ENCODE results near the gene FOXK2. TPM values are rescaled to one million over a fixed set of nuclear protein-coding genes. Genes with fewer than 3 reads are reported as not detected.

FOXK2 gene
- total RNA-seq, 1 donor from 2014 or later, result 76.6 TPM

DNA sequence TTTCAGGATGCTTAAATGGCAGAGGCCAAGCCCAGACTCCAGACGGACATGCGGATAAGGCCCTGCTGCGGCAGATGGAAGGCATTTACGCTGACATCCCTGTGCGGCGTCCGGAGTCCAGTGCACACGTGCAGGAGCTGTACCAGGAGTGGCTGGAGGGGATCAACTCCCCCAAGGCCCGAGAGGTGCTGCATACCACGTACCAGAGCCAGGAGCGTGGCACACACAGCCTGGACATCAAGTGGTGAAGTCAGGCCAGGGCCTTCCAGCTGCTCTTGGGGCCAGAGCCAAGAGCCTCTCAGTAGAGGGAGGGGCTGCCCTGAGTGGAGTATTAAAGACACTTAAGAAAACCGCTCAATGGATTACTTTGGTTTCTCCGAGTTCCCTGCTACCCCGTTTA, 31.6 kb upstream of the FOXK2 start:
- TF ChIP-seq, protein P1, sequence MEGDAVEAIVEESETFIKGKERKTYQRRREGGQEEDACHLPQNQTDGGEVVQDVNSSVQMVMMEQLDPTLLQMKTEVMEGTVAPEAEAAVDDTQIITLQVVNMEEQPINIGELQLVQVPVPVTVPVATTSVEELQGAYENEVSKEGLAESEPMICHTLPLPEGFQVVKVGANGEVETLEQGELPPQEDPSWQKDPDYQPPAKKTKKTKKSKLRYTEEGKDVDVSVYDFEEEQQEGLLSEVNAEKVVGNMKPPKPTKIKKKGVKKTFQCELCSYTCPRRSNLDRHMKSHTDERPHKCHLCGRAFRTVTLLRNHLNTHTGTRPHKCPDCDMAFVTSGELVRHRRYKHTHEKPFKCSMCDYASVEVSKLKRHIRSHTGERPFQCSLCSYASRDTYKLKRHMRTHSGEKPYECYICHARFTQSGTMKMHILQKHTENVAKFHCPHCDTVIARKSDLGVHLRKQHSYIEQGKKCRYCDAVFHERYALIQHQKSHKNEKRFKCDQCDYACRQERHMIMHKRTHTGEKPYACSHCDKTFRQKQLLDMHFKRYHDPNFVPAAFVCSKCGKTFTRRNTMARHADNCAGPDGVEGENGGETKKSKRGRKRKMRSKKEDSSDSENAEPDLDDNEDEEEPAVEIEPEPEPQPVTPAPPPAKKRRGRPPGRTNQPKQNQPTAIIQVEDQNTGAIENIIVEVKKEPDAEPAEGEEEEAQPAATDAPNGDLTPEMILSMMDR (IDR thresholded peaks at IDR 0.05; ENCODE audit: unreplicated experiment), result no peak
- peaks cover 20% of the 10 kb centered on the region for H3K36me3 Mint-ChIP-seq (ENCODE audit: insufficient read depth)
- no peak overlapping the region for H3K4me3 Mint-ChIP-seq (ENCODE audit: low read depth)
- H3K9me3 Mint-ChIP-seq (ENCODE audit: low read depth), result no peaks in the 10 kb centered on the region
- H3K27me3 Mint-ChIP-seq, result no peaks in the 10 kb centered on the region
- H3K27ac Mint-ChIP-seq, result no peak overlapping the region
- H3K4me1 Mint-ChIP-seq (ENCODE audit: low read depth), result no peaks in the 10 kb centered on the region
- no peak for DNase-seq (ENCODE audit: low spot score, unreplicated experiment)

DNA sequence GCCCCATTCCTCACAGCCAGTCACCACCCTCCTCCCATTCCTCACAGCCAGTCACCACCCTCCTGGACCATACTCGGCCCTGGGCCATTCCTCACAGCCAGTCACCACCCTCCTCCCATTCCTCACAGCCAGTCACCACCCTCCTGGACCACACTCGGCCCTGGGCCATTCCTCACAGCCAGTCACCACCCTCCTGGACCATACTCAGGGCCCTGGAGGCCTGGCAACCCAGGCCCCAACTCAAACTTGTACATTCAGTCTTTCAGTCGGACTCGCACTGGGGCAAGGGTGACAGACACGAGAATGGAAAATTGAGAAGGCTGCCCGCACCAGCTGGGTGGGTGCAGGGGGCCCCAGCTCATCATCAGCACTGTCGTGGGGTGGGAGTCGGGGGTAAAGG, 30.4 kb upstream of the FOXK2 start:
- no peaks in the 10 kb centered on the region for H3K27me3 Mint-ChIP-seq
- H3K9me3 Mint-ChIP-seq (ENCODE audit: low read depth), result no peaks in the 10 kb centered on the region
- no peak overlapping the region for H3K27ac Mint-ChIP-seq
- peaks cover 2% of the 10 kb centered on the region for H3K4me1 Mint-ChIP-seq (ENCODE audit: low read depth)
- TF ChIP-seq, protein P1 (IDR thresholded peaks at IDR 0.05; ENCODE audit: unreplicated experiment), result no peak
- no peak for DNase-seq (ENCODE audit: low spot score, unreplicated experiment)
- H3K4me3 Mint-ChIP-seq (ENCODE audit: low read depth), result no peak overlapping the region
- H3K36me3 Mint-ChIP-seq (ENCODE audit: insufficient read depth), result peaks cover 18% of the 10 kb centered on the region

DNA sequence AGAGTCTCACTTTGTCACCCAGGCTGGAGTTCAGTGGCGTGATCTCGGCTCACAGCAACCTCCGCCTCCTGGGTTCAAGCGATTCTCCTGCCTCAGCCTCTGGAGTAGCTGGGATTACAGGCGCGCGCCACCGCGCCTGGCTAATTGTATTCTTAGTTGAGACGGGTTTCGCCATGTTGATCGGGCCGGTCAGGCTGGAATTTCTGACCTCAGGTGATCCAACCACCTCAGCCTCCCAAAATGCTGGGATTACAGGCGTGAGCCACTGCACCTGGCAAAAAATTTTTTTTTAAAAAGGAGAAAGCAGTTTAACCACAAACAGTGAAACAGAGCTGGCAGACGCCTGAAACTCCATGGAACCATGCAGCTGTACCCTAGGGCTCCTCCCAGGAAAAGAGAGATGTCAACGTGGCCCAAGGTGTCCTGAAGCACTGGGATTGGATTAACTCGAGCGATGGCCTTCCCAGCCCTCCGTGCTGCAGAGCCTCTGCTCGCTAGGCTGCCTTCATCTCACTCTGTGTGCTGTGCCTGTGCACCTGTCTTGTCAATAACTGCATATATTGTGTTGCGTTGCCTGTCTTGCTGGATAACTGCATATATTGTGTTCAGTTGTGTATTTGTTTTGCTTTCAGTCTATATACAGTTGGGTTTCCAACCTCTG, 29.6 kb upstream of the FOXK2 start:
- DNase-seq (ENCODE audit: low spot score, unreplicated experiment), result no peak
- H3K27ac Mint-ChIP-seq, result no peak overlapping the region
- TF ChIP-seq, protein P1 (IDR thresholded peaks at IDR 0.05; ENCODE audit: unreplicated experiment), result no peak
- peaks cover 13% of the 10 kb centered on the region for H3K36me3 Mint-ChIP-seq (ENCODE audit: insufficient read depth)
- no peaks in the 10 kb centered on the region for H3K9me3 Mint-ChIP-seq (ENCODE audit: low read depth)
- H3K27me3 Mint-ChIP-seq, result no peaks in the 10 kb centered on the region
- peaks cover 3% of the 10 kb centered on the region for H3K4me1 Mint-ChIP-seq (ENCODE audit: low read depth)
- no peak overlapping the region for H3K4me3 Mint-ChIP-seq (ENCODE audit: low read depth)

DNA sequence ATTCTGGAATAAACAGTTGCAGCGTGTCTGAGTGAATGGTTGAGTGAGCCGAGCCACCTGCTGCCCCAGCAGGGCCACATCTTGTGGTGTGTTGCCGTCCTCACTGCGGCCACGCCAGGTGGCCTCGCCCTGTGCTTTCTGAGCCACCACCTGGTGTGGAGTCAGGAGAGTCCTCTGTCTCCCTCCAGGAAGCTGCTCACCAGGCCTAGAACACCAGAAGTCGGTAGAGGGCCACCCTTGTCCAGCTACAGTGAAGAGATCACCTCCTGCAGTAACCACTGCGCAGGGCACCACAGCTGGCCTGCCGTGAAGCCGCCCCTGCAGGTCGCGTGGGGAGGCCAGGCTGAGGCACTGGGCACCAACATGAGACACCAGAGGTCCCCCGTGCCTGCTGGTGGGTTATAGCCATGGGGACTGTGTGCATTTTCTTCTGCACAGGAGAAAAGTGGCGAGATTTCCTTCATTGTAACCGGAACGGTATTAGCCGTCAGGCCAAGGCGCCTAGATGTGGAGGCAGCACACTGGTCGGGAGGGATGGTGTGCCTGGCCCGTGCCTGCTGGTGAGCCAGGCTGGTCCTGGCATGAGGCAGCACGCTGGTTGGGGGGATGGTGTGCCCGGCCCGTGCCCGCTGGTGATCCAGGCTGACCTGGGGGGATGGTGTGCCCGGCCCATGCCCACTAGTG, 28.9 kb upstream of the FOXK2 start:
- H3K27me3 Mint-ChIP-seq, result no peaks in the 10 kb centered on the region

DNA sequence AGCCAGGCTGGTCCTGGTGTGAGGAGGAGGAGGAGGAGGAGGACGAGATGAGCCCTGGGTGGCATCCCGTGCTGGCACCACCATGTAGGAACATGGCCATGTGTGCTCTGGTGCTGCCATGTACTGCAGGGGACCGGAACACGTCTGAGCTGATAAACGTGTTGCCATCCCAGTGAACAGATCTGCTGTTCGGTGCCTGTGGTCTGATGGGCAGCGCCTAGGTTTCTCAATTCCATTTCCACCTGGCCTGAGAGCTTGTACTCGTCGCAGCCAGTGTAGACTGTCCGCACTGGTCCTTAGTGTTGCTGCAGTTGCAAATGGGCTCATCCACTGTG, 28.4 kb upstream of the FOXK2 start:
- H3K27ac Mint-ChIP-seq, result no peak overlapping the region
- TF ChIP-seq, protein P1 (IDR thresholded peaks at IDR 0.05; ENCODE audit: unreplicated experiment), result no peak
- H3K27me3 Mint-ChIP-seq, result no peaks in the 10 kb centered on the region

More for the DNA sequence above, 28.9 kb upstream of the FOXK2 start:
- TF ChIP-seq, protein P1 (IDR thresholded peaks at IDR 0.05; ENCODE audit: unreplicated experiment), result no peak
- Mint-ChIP-seq H3K4me1 (ENCODE audit: low read depth) (peaks cover 3% of the 10 kb centered on the region), H3K9me3 (ENCODE audit: low read depth) (no peaks in the 10 kb centered on the region), H3K27ac (no peak overlapping the region), H3K4me3 (ENCODE audit: low read depth) (no peak overlapping the region), H3K36me3 (ENCODE audit: insufficient read depth) (peaks cover 10% of the 10 kb centered on the region)
- DNase-seq (ENCODE audit: low spot score, unreplicated experiment), result no peak

More for the DNA sequence above, 28.4 kb upstream of the FOXK2 start:
- no peak for DNase-seq (ENCODE audit: low spot score, unreplicated experiment)
- Mint-ChIP-seq H3K4me1 (ENCODE audit: low read depth) (peaks cover 3% of the 10 kb centered on the region), H3K9me3 (ENCODE audit: low read depth) (no peaks in the 10 kb centered on the region), H3K4me3 (ENCODE audit: low read depth) (no peak overlapping the region), H3K36me3 (ENCODE audit: insufficient read depth) (peaks cover 8% of the 10 kb centered on the region)
